ENCODE data around the gene MIXL1.
"Not testable (repeated sequence)": the region's sequence is repeated elsewhere in the genome, so short reads cannot be mapped to it uniquely, and the experiment has no call there.

Gene MIXL1

DNA sequence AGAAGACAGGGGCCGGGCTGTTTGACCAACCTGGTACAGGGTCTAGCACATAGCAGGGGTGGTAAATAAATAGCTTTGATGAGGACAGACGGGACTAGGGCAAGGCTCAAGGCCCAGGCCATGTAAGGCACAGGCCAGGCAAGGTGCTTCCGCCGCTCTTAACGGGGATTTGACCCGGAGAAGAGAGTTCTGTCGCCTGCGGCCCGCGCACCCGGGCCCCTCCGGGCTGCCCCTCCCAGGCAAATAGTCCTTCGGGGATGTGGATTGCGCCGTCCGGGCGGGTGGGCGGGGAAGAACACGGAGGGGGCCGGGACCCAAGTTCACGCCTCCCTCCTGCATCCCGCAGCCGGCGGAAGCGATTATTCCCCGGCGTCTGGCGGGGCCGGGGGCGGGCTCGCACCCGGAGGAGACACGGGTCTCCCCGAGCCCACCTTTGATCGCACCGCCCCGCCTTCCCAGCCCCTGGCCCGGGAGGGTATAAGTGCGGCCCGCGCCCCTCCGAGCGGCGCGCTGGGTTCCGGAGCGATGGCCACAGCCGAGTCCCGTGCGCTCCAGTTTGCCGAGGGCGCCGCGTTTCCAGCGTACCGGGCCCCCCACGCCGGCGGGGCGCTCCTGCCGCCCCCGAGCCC is at the start of gene MIXL1:
MIXL1 (plus strand) TSS at position 508 of the 629 bp plus-strand sequence; CDS start at position 526, 18 bp downstream.
- DNase-seq, result no peak

DNA sequence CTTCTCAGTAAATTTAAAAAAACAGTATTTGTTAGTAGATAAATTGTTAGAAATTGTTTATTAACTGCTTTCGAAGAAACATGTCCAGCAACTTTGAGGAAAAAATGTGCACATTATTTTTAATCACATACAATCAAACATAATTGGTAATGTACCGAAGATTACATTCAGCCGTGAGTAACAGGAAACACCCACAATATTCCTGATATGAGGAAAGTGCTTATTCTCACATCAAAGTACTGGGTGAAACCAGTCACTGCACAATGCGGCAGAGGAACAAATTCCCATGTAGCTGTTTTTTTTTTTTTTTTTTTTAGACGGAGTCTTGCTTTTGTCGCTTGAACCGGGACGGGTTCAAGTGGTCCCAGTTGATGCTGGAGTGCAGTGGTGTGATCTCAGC is 46.6 kb upstream of the MIXL1 start:
- no peak for DNase-seq

GRCh38 chr1:226181996-226182714 is 41.3 kb upstream of the MIXL1 start:
- peak; percentile 59 for DNase-seq

DNA sequence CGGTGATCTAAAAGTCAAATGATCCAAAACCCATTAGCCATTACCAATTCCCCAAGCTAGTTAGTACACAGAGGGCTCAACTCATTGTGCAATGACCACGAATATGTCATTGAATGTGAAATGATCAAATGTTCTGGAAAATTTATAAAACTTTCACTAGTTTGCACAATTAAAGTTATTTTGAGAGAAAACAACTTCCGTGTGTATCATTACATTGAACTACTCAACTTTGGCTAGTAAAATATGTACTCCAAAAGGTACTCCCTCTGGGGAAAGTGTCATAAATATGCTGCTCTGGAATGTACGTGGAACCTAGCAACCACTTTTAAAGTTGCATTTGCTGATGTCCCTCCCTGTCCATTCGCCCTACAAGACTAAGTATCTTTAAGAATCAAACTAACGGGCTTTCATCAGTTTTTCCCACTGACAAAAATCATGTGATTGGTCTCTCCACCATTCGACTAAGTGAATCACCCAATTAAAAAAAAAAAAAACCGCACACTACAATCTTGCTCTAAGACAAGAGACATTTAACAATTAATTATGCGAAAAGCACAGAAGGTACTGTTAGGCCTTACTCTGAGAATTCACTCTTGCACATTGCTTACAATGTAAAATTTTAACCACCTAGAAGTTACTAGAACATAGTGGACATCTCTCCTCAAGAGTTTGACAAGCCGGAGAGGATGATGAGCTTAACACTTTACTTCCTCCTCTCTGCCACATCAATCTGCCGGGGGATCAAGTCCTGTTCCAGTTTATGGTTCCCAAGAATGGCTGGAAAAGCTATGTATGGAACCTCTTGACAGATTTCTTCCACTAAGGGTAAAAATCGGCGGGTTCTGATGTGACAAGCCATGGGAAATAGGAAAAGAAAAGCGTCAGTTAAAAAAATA is 38.1 kb upstream of the MIXL1 start:
- no peak for DNase-seq

- DNase-seq, result peak; percentile 68
Observed at GRCh38 chr1:226186124-226187018, 37.1 kb upstream of the MIXL1 start, which contains the start of gene ACBD3. Gene ACBD3, minus strand, starts transcription at chr1:226186741. Its CDS starts 66 bp downstream, at chr1:226186675.

- no peak for DNase-seq
Observed at GRCh38 chr1:226187019-226187322, 36.5 kb upstream of the MIXL1 start.

DNA sequence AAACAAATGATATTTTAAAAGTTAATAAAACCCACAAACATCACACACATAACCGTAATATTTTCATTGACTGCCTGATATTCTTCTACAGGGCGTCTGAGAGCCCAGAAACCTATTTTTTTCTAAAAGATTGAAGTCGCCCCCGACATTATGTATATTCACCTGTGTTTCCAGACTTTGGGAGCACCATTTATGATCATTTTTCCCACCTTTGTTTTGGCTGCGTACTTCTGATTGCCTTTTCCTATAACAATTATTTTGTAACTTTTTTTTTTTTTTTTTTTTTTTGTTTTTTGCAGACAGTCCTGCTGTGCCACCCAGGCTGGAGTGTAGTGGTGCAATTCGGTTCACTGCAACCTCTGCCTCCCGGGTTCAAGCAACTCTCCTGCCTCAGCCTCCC is 36.1 kb upstream of the MIXL1 start:
- no peak for DNase-seq

DNA sequence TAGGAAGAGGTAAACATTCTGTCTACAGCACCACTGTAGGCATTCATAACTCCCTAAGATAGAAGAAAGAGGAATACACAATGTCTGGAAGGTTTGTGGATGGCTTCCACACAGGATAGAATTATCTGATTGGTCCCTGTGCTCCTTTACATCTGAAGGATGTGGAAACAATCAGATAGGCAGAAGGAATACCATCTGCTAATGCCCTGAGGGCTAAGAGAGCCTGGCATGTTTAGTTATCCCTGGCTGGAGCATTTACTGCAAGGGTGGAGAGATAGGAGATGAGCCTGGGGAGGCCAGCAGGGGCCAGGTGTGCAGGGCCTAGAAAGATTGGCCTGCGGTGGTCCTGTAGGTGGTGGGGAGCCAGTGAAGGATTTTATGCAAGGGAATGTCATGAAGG is 28.3 kb upstream of the MIXL1 start:
- DNase-seq, result no peak

DNA sequence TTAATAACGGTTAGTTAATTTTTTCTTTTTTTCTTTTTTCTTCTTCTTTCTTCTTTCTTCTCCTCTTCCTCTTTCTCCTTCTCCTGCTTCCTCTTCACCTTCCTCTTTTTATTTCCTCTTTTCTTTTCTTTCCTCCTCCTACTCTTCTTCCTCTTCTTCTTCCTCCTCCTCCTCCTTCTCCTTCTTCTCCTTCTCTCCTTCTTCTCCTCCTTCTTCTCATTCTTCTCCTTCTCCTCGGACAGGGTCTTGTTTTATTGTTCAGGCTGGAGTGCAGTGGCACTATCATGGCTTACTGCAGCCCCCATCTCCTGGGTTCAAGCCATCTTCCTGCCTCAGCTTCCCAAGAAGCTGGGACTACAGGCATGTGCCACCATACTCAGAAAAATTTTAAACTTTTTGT is 23.5 kb upstream of the MIXL1 start:
- no peak for DNase-seq

GRCh38 chr1:226201029-226201593 is 22.4 kb upstream of the MIXL1 start:
- no peak for DNase-seq

DNA sequence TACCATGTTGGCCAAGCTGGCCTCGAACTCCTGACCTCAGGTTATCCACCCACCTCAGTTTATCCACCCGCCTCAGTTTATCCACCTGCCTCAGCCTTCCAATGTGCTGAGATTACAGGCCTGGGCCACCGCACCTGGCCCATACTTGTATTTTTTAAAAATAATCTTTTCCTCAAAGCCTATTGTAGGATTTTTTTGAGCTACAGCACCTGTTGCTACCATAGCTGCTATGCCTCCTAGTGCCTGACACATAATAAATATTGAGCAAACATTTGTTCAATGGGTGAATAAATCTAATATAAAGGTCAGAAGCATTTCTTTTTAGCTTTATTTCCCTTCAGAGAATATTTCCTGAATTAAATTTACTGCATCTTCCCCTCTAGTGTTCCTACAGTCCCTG is 21.2 kb upstream of the MIXL1 start:
- DNase-seq, result no peak

- not testable (repeated sequence) for DNase-seq
Observed at GRCh38 chr1:226202666-226203065, 20.8 kb upstream of the MIXL1 start.

DNA sequence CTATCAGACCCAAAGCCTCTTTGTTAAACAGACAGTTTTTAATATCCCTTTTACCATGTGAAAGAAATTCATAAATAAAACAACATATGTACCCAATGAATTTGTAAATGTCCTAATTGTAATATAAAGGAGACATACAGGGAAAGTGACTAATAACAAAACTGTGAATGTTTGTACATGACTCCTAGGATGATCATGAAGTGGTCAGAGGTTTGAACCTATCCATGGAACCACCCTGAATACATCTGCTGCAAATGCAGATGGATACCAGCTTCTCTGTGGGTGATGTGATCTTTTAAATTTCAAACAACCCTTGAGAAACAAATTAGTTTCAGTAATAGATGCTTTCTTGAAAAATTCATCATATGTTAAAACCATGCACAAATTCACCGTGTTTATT is 20.2 kb upstream of the MIXL1 start:
- no peak for DNase-seq

- DNase-seq, result no peak
Observed at GRCh38 chr1:226203655-226204054, 19.8 kb upstream of the MIXL1 start.

DNA sequence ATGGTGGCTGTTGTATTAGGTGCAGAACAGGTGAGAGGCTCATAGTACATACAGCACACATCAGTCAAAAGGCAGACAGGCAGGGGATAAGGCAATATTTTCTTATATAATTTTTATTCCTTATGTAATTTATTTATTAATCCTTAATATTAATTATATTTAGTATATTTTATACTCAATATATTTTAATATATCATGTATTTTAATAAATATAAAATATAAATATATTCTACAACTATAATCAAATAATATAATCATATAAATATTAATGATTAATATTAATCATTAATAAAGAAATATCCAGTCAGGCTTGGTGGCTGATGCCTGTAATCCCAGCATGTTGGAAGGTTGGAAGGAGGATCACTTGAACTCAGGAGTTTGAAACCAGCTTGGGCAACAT is 19.3 kb upstream of the MIXL1 start:
- DNase-seq, result no peak

- no peak for DNase-seq
Observed at GRCh38 chr1:226207048-226207447, 16.4 kb upstream of the MIXL1 start.

DNA sequence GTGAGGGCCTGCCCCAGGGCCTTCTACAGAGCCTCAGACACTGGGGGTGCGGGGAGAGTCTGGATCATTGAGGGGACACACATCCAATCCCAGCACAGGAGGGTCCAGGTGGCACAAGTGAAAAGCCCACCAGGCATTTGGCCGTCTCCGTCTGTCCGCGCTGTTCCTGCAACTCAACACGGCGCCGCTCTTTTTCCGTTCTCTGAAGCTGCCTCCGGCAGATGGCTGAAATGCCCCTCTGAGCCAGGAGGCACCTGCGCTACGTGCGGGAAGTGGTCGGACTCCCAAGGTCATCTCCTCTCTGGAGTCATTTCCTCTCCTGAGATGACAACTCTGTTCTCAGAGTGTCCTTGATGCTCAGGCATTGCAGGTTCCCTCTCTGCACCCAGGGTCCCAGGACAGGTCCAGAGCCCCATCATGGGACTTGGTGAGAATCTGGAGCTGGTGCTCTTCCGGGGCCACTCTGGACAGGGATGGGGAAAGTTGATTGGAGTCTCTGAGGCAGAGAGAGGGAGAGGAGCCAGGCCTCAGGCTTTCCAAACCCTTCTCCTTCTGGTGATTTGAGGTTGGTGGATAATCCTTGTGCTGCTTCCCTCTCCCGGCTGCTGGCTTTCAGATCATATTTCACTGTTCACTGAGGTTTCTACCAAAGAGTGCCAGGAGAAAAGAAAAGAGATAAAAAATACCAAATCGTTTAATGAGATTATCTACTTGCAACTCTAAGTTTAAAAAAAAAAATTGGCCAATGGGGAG is 14.0 kb upstream of the MIXL1 start:
- DNase-seq, result no peak

- DNase-seq, result no peak
Observed at GRCh38 chr1:226210571-226211176, 12.8 kb upstream of the MIXL1 start.

- no peak for DNase-seq
Observed at GRCh38 chr1:226211181-226211821, 12.2 kb upstream of the MIXL1 start.

- no peak for DNase-seq
Observed at GRCh38 chr1:226212545-226212944, 10.9 kb upstream of the MIXL1 start.

- DNase-seq, result no peak
Observed at GRCh38 chr1:226215239-226215638, 8.2 kb upstream of the MIXL1 start.

Data from GF-D8 (cell line).